Keratinocyte (primary cell): Measurements from ENCODE around the gene TRPT1. TPM values are rescaled to one million over a fixed set of nuclear protein-coding genes. Genes with fewer than 3 reads are reported as not detected.

Source experiments
- DNase-seq: peaks from one replicate; pipeline ENCODE4 v3.0.0-alpha.2; 2011; ENCODE audit warnings: low read depth, missing footprints, low spot score
- FAIRE-seq: peaks from 2 replicates; lab custom pipeline; 2011; peaks lifted over from hg19 to GRCh38; lab: Jason Lieb, UNC
- H2AFZ ChIP-seq: 2 replicates; pipeline ENCODE4 v1.6.0; 2012; ENCODE audit warnings: low read length, control low read depth, inconsistent platforms; ENCODE audit not compliant: control insufficient read depth
- H3K27ac ChIP-seq: 2 replicates; pipeline ENCODE4 v1.5.1; 2011; ENCODE audit warnings: low read length; ENCODE audit not compliant: control insufficient read depth, insufficient read depth
- H3K27me3 ChIP-seq: 3 replicates; pipeline ENCODE4 v1.6.0; 2011; ENCODE audit warnings: low read length; ENCODE audit not compliant: control insufficient read depth, insufficient read depth; ENCODE audit errors: extremely low read depth
- H3K36me3 ChIP-seq, 2 experiments: 2 replicates in 1 of 2; 3 replicates in 1 of 2; pipeline ENCODE4 v1.5.1; 2011; ENCODE audit warnings: low read length in 2 of 2, mild to moderate bottlenecking in 1 of 2; ENCODE audit not compliant: control insufficient read depth in 2 of 2, insufficient read depth in 2 of 2; ENCODE audit errors: extremely low read depth in 1 of 2
- H3K4me1 ChIP-seq: 3 replicates; pipeline ENCODE4 v1.5.1; 2011; ENCODE audit warnings: low read length; ENCODE audit not compliant: control insufficient read depth, insufficient read depth; ENCODE audit errors: extremely low read depth
- H3K4me2 ChIP-seq: 3 replicates; pipeline ENCODE4 v1.6.0; 2011; ENCODE audit warnings: low read depth, low read length; ENCODE audit not compliant: control insufficient read depth, insufficient read depth; ENCODE audit errors: extremely low read depth
- H3K4me3 ChIP-seq, 3 experiments: fragments of 200-600 bp in 1 of 3; sonication (generic) in 1 of 3; 2 replicates in 2 of 3; 3 replicates in 1 of 3; pipeline ENCODE4 v1.5.1; 2011 to 2016; ENCODE audit warnings: low read length in 3 of 3, mild to moderate bottlenecking in 3 of 3, control low read depth in 2 of 3, inconsistent platforms in 1 of 3, low read depth in 1 of 3, mixed read lengths in 1 of 3, mixed run types in 1 of 3, moderate library complexity in 1 of 3; ENCODE audit not compliant: control insufficient read depth in 2 of 3, insufficient read depth in 2 of 3; ENCODE audit errors: extremely low read depth in 1 of 3
- H3K79me2 ChIP-seq: 2 replicates; pipeline ENCODE4 v1.6.0; 2012; ENCODE audit warnings: low read length; ENCODE audit not compliant: control insufficient read depth, insufficient read depth
- H3K9ac ChIP-seq: 3 replicates; pipeline ENCODE4 v1.6.0; 2011; ENCODE audit warnings: low read length; ENCODE audit not compliant: control insufficient read depth, insufficient read depth; ENCODE audit errors: extremely low read depth
- H3K9me1 ChIP-seq: 3 replicates; pipeline ENCODE4 v1.6.0; 2011; ENCODE audit warnings: low read length; ENCODE audit not compliant: control insufficient read depth, insufficient read depth; ENCODE audit errors: extremely low read depth
- H3K9me3 ChIP-seq: 2 replicates; pipeline ENCODE4 v1.5.1; 2012; ENCODE audit warnings: low read depth, low read length; ENCODE audit not compliant: control insufficient read depth
- H4K20me1 ChIP-seq: 3 replicates; pipeline ENCODE4 v1.6.0; 2011; ENCODE audit warnings: low read length; ENCODE audit not compliant: control insufficient read depth, insufficient read depth; ENCODE audit errors: extremely low read depth
- CTCF ChIP-seq, 3 experiments: IDR thresholded peaks in 1 of 3; conservative IDR thresholded peaks in 1 of 3; optimal IDR thresholded peaks in 1 of 3; 2 replicates in 2 of 3; 3 replicates in 1 of 3; pipeline versions ENCODE3 to v1.5.1; 2011; ENCODE audit warnings: low read length in 3 of 3, mild to moderate bottlenecking in 3 of 3, moderate library complexity in 2 of 3, control low read depth in 1 of 3, inconsistent platforms in 1 of 3; ENCODE audit not compliant: insufficient read depth in 2 of 3; ENCODE audit errors: extremely low read depth in 1 of 3
- EZH2 ChIP-seq: IDR thresholded peaks from one replicate; pipeline ENCODE4 v1.6.1; 2012; ENCODE audit warnings: inconsistent platforms, mild to moderate bottlenecking, low read length, moderate library complexity
- dilution Hi-C: fragments of 300-500 bp; cut with MboI; formaldehyde crosslinking; loops from one replicate; pipeline ENCODE4 v1.7.0; 2020; ENCODE audit warnings: low sequenced_read_pairs; ENCODE audit not compliant: extremely low pct_ligation_motif_present
- polyA minus RNA-seq, 3 experiments: library from RNA; depleted of rRNA, polyadenylated mRNA; stranded (reverse); fragments of >200 nt; gene quantifications; 1 replicate in 1 of 3; 2 replicates in 1 of 3; 3 replicates in 1 of 3; pipeline ENCODE4 v1.2.3, GENCODE V29; 2011
- polyA plus RNA-seq, 5 experiments: library from polyadenylated mRNA; depleted of rRNA in 3 of 5; stranded (reverse) in 3 of 5; stranded (forward) in 1 of 5; unstranded in 1 of 5; fragments of >200 nt; gene quantifications; 1 replicate in 1 of 5; 2 replicates in 3 of 5; 3 replicates in 1 of 5; pipeline versions ENCODE4 v1.2.1 to v1.2.3, GENCODE V29; 2011 to 2012; ENCODE audit warnings: missing spikeins in 2 of 5, low read depth in 1 of 5, low replicate concordance in 1 of 5

TRPT1 gene
- 15.5 to 20.3 TPM (median 18.3 TPM) in 3 replicates for polyA plus RNA-seq
- 7.0 TPM for polyA plus RNA-seq (2011; ENCODE audit: low read depth)
- 16.4 and 30.7 TPM in 2 replicates for polyA plus RNA-seq (2011; cell fraction: cytosol; rRNA removed)
- 28.3 and 38.8 TPM in 2 replicates for polyA plus RNA-seq (2011; cell fraction: nucleus; rRNA removed)
- 21.0 and 25.1 TPM in 2 replicates for polyA plus RNA-seq (2012; ENCODE audit: low replicate concordance)
- 12.5 to 39.8 TPM (median 23.4 TPM) in 3 replicates for polyA minus RNA-seq
- polyA minus RNA-seq (2011; cell fraction: cytosol; rRNA and poly(A)+ RNA removed), result 17.8 TPM
- polyA minus RNA-seq (2011; cell fraction: nucleus; rRNA and poly(A)+ RNA removed), result 6.5 and 9.7 TPM in 2 replicates

- Histone ChIP-seq H3K9me1 (no peaks in the 10 kb centered on the region), H3K4me2 (peak within 1 kb of the TSS; percentile 95), H3K4me3 (peak within 1 kb of the TSS; percentile 83 to 89 (median 88)), H3K79me2 (peaks cover 18% of the 10 kb centered on the region), H3K27me3 (no peaks in the 10 kb centered on the region), H2AFZ (peak within 1 kb of the TSS; percentile 71), H3K36me3 (peaks cover 5% of the 10 kb centered on the region in 2 experiments), H4K20me1 (no peaks in the 10 kb centered on the region), H3K4me1 (peaks cover 38% of the 10 kb centered on the region), H3K27ac (peak within 1 kb of the TSS; percentile 58), H3K9ac (peak within 1 kb of the TSS; percentile 85), H3K9me3 (no peaks in the 10 kb centered on the region)
- FAIRE-seq (no peak), DNase-seq (no peak)
- TF ChIP-seq EZH2 (no peak), CTCF (optimal IDR thresholded peaks at IDR 0.05 in 1 of 3, IDR thresholded peaks at IDR 0.05 in 1 of 3, conservative IDR thresholded peaks at IDR 0.05 in 1 of 3; ENCODE audit: extremely low read depth in 1 of 3, insufficient read depth in 2 of 3, low read length in 3 of 3) (peak; percentile 15 to 40 (median 37))
- dilution Hi-C loops, result no loop called here
Measured at GRCh38 chr11:64225608-64226506, at the start of gene TRPT1, which contains the start of gene NUDT22. TRPT1 (minus strand) TSS chr11:64226186; CDS start chr11:64225860, 326 bp downstream. NUDT22 (plus strand) TSS chr11:64226274; CDS start chr11:64226653, 379 bp downstream.

GRCh38 chr11:64275031-64275800 lies 49.2 kb upstream of the TRPT1 start:
- TF ChIP-seq CTCF (optimal IDR thresholded peaks at IDR 0.05 in 1 of 3, IDR thresholded peaks at IDR 0.05 in 1 of 3, conservative IDR thresholded peaks at IDR 0.05 in 1 of 3; ENCODE audit: extremely low read depth in 1 of 3, insufficient read depth in 2 of 3, low read length in 3 of 3) (no peak), EZH2 (no peak)
- dilution Hi-C loops, result no loop called here
- peaks cover 6 to 9% of the 10 kb centered on the region in 2 experiments for H3K36me3 ChIP-seq
- H3K27me3 ChIP-seq, result no peaks in the 10 kb centered on the region
- H3K9ac ChIP-seq, result no peak overlapping the region
- H3K79me2 ChIP-seq, result peaks cover 7% of the 10 kb centered on the region
- H3K4me1 ChIP-seq, result peaks cover 31% of the 10 kb centered on the region
- no peak overlapping the region for H2AFZ ChIP-seq
- no peaks in the 10 kb centered on the region for H3K9me1 ChIP-seq
- FAIRE-seq (no peak), DNase-seq (no peak)
- H3K27ac ChIP-seq, result no peak overlapping the region
- no peaks in the 10 kb centered on the region for H3K9me3 ChIP-seq
- no peak overlapping the region for H3K4me2 ChIP-seq
- no peak overlapping the region for H3K4me3 ChIP-seq
- H4K20me1 ChIP-seq, result no peaks in the 10 kb centered on the region
